T-helper 22 cell (primary cell): Measurements from ENCODE around the gene HAUS7.

ENCODE experiments used
- DNase-seq: peaks from one replicate; pipeline ENCODE4 v3.0.0-alpha.2; 2020; ENCODE audit warnings: low read depth

HAUS7 gene

GRCh38 chrX:153499341-153499740, 29.0 kb upstream of the HAUS7 start:
- no peak for DNase-seq

- no peak for DNase-seq
Measured at GRCh38 chrX:153498453-153498852, 28.1 kb upstream of the HAUS7 start.

- DNase-seq: no peak
Measured at GRCh38 chrX:153496590-153496959, 26.2 kb upstream of the HAUS7 start.

GRCh38 chrX:153495903-153496589, 25.7 kb upstream of the HAUS7 start:
- DNase-seq: no peak

- DNase-seq: no peak
Measured at GRCh38 chrX:153495362-153495751, 25.0 kb upstream of the HAUS7 start.

- no peak for DNase-seq
Measured at GRCh38 chrX:153494541-153495361, 24.4 kb upstream of the HAUS7 start, which contains the start of gene BGN. Gene BGN, plus strand, starts transcription at chrX:153494980. Its CDS starts 9,652 bp downstream, at chrX:153504632.

- DNase-seq: no peak
Measured at GRCh38 chrX:153494061-153494460, 23.7 kb upstream of the HAUS7 start.

- DNase-seq: no peak
Measured at GRCh38 chrX:153493085-153493484, 22.7 kb upstream of the HAUS7 start.

- DNase-seq: no peak
Measured at GRCh38 chrX:153492543-153492942, 22.2 kb upstream of the HAUS7 start.

- DNase-seq: no peak
Measured at GRCh38 chrX:153491918-153492317, 21.5 kb upstream of the HAUS7 start.

- no peak for DNase-seq
Measured at GRCh38 chrX:153491351-153491914, 21.1 kb upstream of the HAUS7 start.

GRCh38 chrX:153490217-153490930, 20.0 kb upstream of the HAUS7 start:
- no peak for DNase-seq

- no peak for DNase-seq
Measured at GRCh38 chrX:153488231-153488914, 18.0 kb upstream of the HAUS7 start.

- DNase-seq: no peak
Measured at GRCh38 chrX:153487590-153488071, 17.3 kb upstream of the HAUS7 start.

- DNase-seq: no peak
Measured at GRCh38 chrX:153486171-153486570, 15.8 kb upstream of the HAUS7 start.

- no peak for DNase-seq
Measured at GRCh38 chrX:153485396-153486080, 15.2 kb upstream of the HAUS7 start.

GRCh38 chrX:153482376-153483015, 12.1 kb upstream of the HAUS7 start:
- DNase-seq: no peak

- no peak for DNase-seq
Measured at GRCh38 chrX:153481043-153481442, 10.7 kb upstream of the HAUS7 start.

GRCh38 chrX:153478746-153479145, 8.4 kb upstream of the HAUS7 start:
- no peak for DNase-seq

- DNase-seq: no peak
Measured at GRCh38 chrX:153477901-153478300, 7.5 kb upstream of the HAUS7 start.
